Trophoblast cell (in vitro differentiated cells and primary cell): ENCODE data around the gene DRAP1.

ENCODE experiments used
- DNase-seq, 2 donors: peaks; one replicate each; pipeline ENCODE4 v3.0.0-alpha.2; 2016
- H2AFZ ChIP-seq: 2 replicates; pipeline ENCODE4 v1.6.1; 2013; ENCODE audit warnings: low read length, moderate library complexity, mild to moderate bottlenecking; ENCODE audit not compliant: insufficient read depth, poor library complexity
- H2AK5ac ChIP-seq: 2 replicates; pipeline ENCODE4 v1.6.1; 2013; ENCODE audit warnings: mild to moderate bottlenecking, low read length
- H2BK120ac ChIP-seq: 2 replicates; pipeline ENCODE4 v1.6.1; 2013; ENCODE audit warnings: low read length, mild to moderate bottlenecking, moderate library complexity; ENCODE audit not compliant: insufficient read depth, poor library complexity
- H2BK12ac ChIP-seq: 2 replicates; pipeline ENCODE4 v1.6.1; 2013; ENCODE audit warnings: mild to moderate bottlenecking, low read length, moderate library complexity
- H2BK5ac ChIP-seq: 2 replicates; pipeline ENCODE4 v1.6.1; 2013; ENCODE audit warnings: low read length, low read depth, moderate library complexity, mild to moderate bottlenecking; ENCODE audit not compliant: poor library complexity
- H3K14ac ChIP-seq: 2 replicates; pipeline ENCODE4 v1.6.1; 2013; ENCODE audit warnings: mild to moderate bottlenecking, low read length
- H3K18ac ChIP-seq: 2 replicates; pipeline ENCODE4 v1.6.1; 2013; ENCODE audit warnings: mild to moderate bottlenecking, low read length
- H3K23ac ChIP-seq: 2 replicates; pipeline ENCODE4 v1.6.1; 2013; ENCODE audit warnings: low read length
- H3K27ac ChIP-seq: 2 replicates; pipeline ENCODE4 v1.5.1; 2013; ENCODE audit warnings: low read depth, mild to moderate bottlenecking, inconsistent platforms, low read length, moderate library complexity
- H3K27me3 ChIP-seq: 2 replicates; pipeline ENCODE4 v1.6.1; 2013; ENCODE audit warnings: inconsistent platforms, mild to moderate bottlenecking, low read length, moderate library complexity; ENCODE audit not compliant: insufficient read depth
- H3K36me3 ChIP-seq, 2 experiments: 1 replicate in 1 of 2; 2 replicates in 1 of 2; pipeline ENCODE4 v1.6.1; 2013; ENCODE audit warnings: low read length in 2 of 2, mild to moderate bottlenecking in 2 of 2, moderate library complexity in 1 of 2; ENCODE audit not compliant: insufficient read depth in 2 of 2, control insufficient read depth in 1 of 2
- H3K4ac ChIP-seq: 2 replicates; pipeline ENCODE4 v1.6.1; 2013; ENCODE audit warnings: low read depth, mild to moderate bottlenecking, low read length, moderate library complexity
- H3K4me1 ChIP-seq, 2 experiments: 1 replicate in 1 of 2; 2 replicates in 1 of 2; pipeline ENCODE4 v1.6.1; 2013; ENCODE audit warnings: low read length in 2 of 2, mild to moderate bottlenecking in 2 of 2, moderate library complexity in 1 of 2; ENCODE audit not compliant: insufficient read depth in 2 of 2, control insufficient read depth in 1 of 2
- H3K4me2 ChIP-seq: 2 replicates; pipeline ENCODE4 v1.6.1; 2013; ENCODE audit warnings: inconsistent platforms, mild to moderate bottlenecking, low read length, moderate library complexity
- H3K4me3 ChIP-seq: 2 replicates; pipeline ENCODE4 v1.5.1; 2013; ENCODE audit warnings: mild to moderate bottlenecking, low read depth, low read length, inconsistent platforms
- H3K79me1 ChIP-seq: one replicate; pipeline ENCODE4 v1.6.1; 2013; ENCODE audit warnings: low read length
- H3K79me2 ChIP-seq: 2 replicates; pipeline ENCODE4 v1.6.1; 2013; ENCODE audit warnings: low read length, mild to moderate bottlenecking; ENCODE audit not compliant: control insufficient read depth, insufficient read depth, poor library complexity
- H3K9ac ChIP-seq: 2 replicates; pipeline ENCODE4 v1.6.1; 2013; ENCODE audit warnings: mild to moderate bottlenecking, low read length
- H3K9me3 ChIP-seq: 2 replicates; pipeline ENCODE4 v1.6.1; 2013; ENCODE audit warnings: low read depth, mild to moderate bottlenecking, control low read depth, inconsistent platforms, low read length; ENCODE audit not compliant: insufficient read depth
- H4K12ac ChIP-seq: 2 replicates; pipeline ENCODE4 v1.6.1; 2013; ENCODE audit warnings: low read depth, mild to moderate bottlenecking, low read length, moderate library complexity
- H4K8ac ChIP-seq: 2 replicates; pipeline ENCODE4 v1.6.1; 2013; ENCODE audit warnings: low read depth, mild to moderate bottlenecking, low read length, moderate library complexity
- H4K91ac ChIP-seq: one replicate; pipeline ENCODE4 v1.6.1; 2013; ENCODE audit warnings: low read depth, mild to moderate bottlenecking, low read length, moderate library complexity
- WGBS: extraction: QIAGEN DNeasy Blood & Tissue Kit; methylation state at CpG from one replicate; pipeline ENCODE4 v1.1.7; 2013; ENCODE audit warnings: missing lambda C conversion rate; ENCODE audit not compliant: insufficient read length, insufficient coverage; ENCODE audit errors: extremely low coverage; 5-methylcytosine and 5-hydroxymethylcytosine counted together

DRAP1 gene

GRCh38 chr11:65880027-65880426 is 39.2 kb upstream of the DRAP1 start:
- Histone ChIP-seq H3K4me1 (peaks cover 0 to 5% of the 10 kb centered on the region in 2 experiments), H2BK12ac (no peak overlapping the region), H3K79me2 (no peaks in the 10 kb centered on the region), H3K27ac (no peak overlapping the region), H2BK120ac (no peak overlapping the region), H3K79me1 (no peaks in the 10 kb centered on the region), H3K14ac (no peak overlapping the region), H3K4me3 (no peak overlapping the region), H2AFZ (no peak overlapping the region), H4K91ac (no peak overlapping the region), H3K4ac (no peak overlapping the region), H3K23ac (no peak overlapping the region), H3K18ac (no peak overlapping the region), H2BK5ac (no peak overlapping the region), H3K9ac (no peak overlapping the region), H3K27me3 (no peaks in the 10 kb centered on the region), H4K8ac (no peak overlapping the region), H3K4me2 (no peak overlapping the region), H4K12ac (no peak overlapping the region), H3K9me3 (peaks cover 2% of the 10 kb centered on the region), H3K36me3 (peaks cover 30 to 34% of the 10 kb centered on the region in 2 experiments), H2AK5ac (no peak overlapping the region)
- no CpG with 5 or more reads among the region's 7 CpGs for WGBS
- no peak for DNase-seq

- Histone ChIP-seq H3K4me3 (no peak overlapping the region), H3K9ac (no peak overlapping the region), H3K79me2 (no peaks in the 10 kb centered on the region), H2AFZ (no peak overlapping the region), H2AK5ac (no peak overlapping the region), H3K27me3 (no peaks in the 10 kb centered on the region), H3K79me1 (no peaks in the 10 kb centered on the region), H3K23ac (no peak overlapping the region), H3K18ac (no peak overlapping the region), H2BK12ac (no peak overlapping the region), H4K8ac (no peak overlapping the region), H4K12ac (no peak overlapping the region), H2BK120ac (no peak overlapping the region), H3K36me3 (peaks cover 36 to 42% of the 10 kb centered on the region in 2 experiments), H3K4ac (no peak overlapping the region), H3K27ac (no peak overlapping the region), H3K14ac (no peak overlapping the region), H4K91ac (no peak overlapping the region), H3K4me2 (no peak overlapping the region), H3K9me3 (peaks cover 2% of the 10 kb centered on the region), H2BK5ac (no peak overlapping the region), H3K4me1 (peaks cover 0 to 5% of the 10 kb centered on the region in 2 experiments)
- no peak for DNase-seq
- no CpG with 5 or more reads among the region's 7 CpGs for WGBS
Observed at GRCh38 chr11:65880844-65881421, 38.3 kb upstream of the DRAP1 start.

GRCh38 chr11:65882120-65883057 is 36.8 kb upstream of the DRAP1 start:
- Histone ChIP-seq H3K4ac (no peak overlapping the region), H3K9ac (no peak overlapping the region), H4K91ac (no peak overlapping the region), H2AK5ac (no peak overlapping the region), H3K14ac (no peak overlapping the region), H3K4me2 (no peak overlapping the region), H3K9me3 (peaks cover 2% of the 10 kb centered on the region), H3K23ac (no peak overlapping the region), H3K4me1 (peaks cover 2 to 6% of the 10 kb centered on the region in 2 experiments), H3K4me3 (no peak overlapping the region), H2BK5ac (no peak overlapping the region), H2BK12ac (no peak overlapping the region), H3K18ac (no peak overlapping the region), H3K36me3 (peaks cover 46 to 49% of the 10 kb centered on the region in 2 experiments), H2BK120ac (no peak overlapping the region), H3K27me3 (no peaks in the 10 kb centered on the region), H2AFZ (no peak overlapping the region), H4K8ac (no peak overlapping the region), H3K27ac (no peak overlapping the region), H3K79me1 (no peaks in the 10 kb centered on the region), H3K79me2 (no peaks in the 10 kb centered on the region), H4K12ac (no peak overlapping the region)
- WGBS: no CpG with 5 or more reads among the region's 30 CpGs
- no peak for DNase-seq

- peaks cover 2% of the 10 kb centered on the region for H3K79me2 ChIP-seq
- H3K18ac ChIP-seq: no peak overlapping the region
- no peak overlapping the region for H2BK5ac ChIP-seq
- no peak overlapping the region for H3K14ac ChIP-seq
- H4K91ac ChIP-seq: no peak overlapping the region
- H2AFZ ChIP-seq: no peak overlapping the region
- H3K79me1 ChIP-seq: peaks cover 5% of the 10 kb centered on the region
- peaks cover 46 to 49% of the 10 kb centered on the region in 2 experiments for H3K36me3 ChIP-seq
- H2AK5ac ChIP-seq: no peak overlapping the region
- no CpG with 5 or more reads among the region's 13 CpGs for WGBS
- no peak overlapping the region for H3K9ac ChIP-seq
- peaks cover under 1% of the 10 kb centered on the region for H3K9me3 ChIP-seq
- DNase-seq: no peak
- H4K8ac ChIP-seq: no peak overlapping the region
- H3K4me1 ChIP-seq: peaks cover 6 to 10% of the 10 kb centered on the region in 2 experiments
- H4K12ac ChIP-seq: no peak overlapping the region
- H3K4me3 ChIP-seq: no peak overlapping the region
- no peak overlapping the region for H3K27ac ChIP-seq
- no peak overlapping the region for H2BK120ac ChIP-seq
- no peak overlapping the region for H3K4me2 ChIP-seq
- no peaks in the 10 kb centered on the region for H3K27me3 ChIP-seq
- no peak overlapping the region for H3K4ac ChIP-seq
- H2BK12ac ChIP-seq: no peak overlapping the region
- H3K23ac ChIP-seq: no peak overlapping the region
Observed at GRCh38 chr11:65883058-65883761, 36.0 kb upstream of the DRAP1 start.
